GM18526 (cell line): Measurements from ENCODE around the gene GRIK3.

Experiments used
- POLR2A ChIP-seq: IDR thresholded peaks from 3 replicates; pipeline ENCODE4 v1.6.1; 2011; ENCODE audit not compliant: insufficient read length; ENCODE audit errors: extremely low read depth

The GRIK3 gene

GRCh38 chr1:36994868-36995267 lies 39.4 kb downstream of the GRIK3 start:
- TF ChIP-seq POLR2A, result no peak

DNA sequence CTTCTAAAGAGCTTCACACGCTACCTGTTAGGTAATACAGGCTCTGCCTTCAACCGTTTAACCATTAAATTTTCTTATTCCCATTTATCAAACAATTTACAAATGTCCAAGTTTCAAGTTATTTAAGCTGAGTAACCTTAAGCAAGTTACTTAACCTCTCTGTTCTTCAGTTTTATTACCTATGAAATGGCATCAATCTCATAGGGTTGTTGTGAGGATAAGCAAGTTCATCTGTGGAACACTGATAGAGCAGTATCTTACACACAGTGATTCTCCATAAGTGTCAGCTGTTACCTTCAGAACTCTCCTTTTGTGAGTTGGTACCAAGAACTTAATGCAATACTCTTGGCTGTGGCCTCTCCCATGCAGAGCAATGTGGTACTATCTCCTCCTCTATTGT lies 40.0 kb downstream of the GRIK3 start:
- no peak for TF ChIP-seq POLR2A

GRCh38 chr1:36992139-36992943 lies 42.0 kb downstream of the GRIK3 start:
- TF ChIP-seq POLR2A, result no peak

DNA sequence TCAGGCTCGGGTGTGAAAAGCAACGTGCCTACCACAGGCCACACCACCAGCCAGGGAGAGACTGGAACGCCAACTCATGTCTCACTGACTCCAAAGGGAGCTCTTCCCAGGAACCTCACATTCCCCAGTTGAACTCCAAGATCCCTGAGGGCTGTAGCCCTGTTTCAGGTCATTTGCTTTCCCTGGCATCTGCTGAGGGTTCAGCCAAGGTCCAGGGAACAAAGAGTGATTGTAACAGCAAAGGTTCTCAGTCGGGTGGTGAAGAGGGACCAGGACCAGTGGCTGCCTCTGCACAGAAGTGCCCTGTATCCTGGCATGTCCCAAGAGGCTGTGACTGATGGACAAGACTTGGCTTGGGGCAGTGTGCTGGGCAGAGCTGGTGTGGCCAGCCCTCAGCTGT lies 42.8 kb downstream of the GRIK3 start:
- no peak for TF ChIP-seq POLR2A

DNA sequence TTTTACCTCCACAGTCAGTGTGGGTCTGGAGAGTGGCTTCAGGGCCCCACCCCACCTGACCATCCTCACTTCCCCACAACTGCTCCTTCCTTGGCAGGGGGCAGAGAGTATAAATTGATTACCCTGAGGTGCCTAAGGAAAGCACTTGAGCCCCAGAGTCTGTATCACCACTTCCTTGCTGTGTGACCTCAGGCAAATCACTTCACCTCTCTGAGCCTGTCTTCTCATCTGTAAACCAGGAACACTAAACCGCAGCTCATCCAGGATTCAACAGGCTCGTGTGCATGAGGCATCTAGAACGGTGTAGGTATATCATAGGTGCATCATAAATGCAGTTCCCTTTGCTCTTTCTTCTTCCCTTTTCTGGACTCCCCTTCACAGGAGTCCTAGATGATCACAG lies 43.4 kb downstream of the GRIK3 start:
- no peak for TF ChIP-seq POLR2A

DNA sequence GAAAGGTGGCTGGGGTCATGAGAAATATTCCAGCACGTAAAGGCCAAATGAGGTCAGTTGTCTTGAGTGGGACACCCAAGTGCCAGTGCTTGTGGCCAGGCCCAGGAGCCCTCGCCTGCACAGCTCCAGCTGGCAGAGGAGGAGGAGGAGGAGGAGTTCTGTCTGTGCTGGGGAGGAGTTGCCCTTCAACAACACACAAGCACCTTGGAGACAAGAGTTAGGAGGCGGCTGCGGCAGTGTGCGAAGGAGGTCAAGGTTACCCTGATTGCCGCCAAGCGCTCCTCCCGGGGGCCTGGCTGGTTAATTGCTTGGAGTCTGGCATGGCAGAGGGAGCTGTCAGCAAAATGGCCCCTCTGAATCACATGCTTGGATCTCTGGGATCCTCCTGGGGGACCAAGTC lies 45.1 kb downstream of the GRIK3 start:
- TF ChIP-seq POLR2A, result no peak

DNA sequence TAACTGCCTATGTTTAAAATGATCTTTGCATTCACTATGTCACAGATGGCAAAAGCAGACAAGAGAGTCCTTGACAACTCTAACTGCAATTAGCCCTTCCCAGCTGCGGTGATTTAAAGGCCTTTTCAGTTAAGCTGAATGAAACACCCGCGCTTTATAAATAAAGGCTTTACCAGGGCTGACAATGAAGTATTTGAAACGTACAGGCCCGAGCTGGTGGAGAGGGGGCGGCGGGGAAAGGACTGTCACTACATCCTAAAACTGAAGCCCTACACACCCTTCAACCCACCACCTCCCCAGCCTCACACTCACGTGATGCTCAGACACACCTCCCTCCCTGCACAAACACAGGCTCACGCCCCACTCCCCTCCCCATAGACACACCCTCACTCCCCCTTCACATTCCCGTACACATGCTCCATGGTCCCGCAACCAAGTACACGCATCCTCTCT lies 45.5 kb downstream of the GRIK3 start:
- no peak for TF ChIP-seq POLR2A

GRCh38 chr1:36988321-36988720 lies 46.0 kb downstream of the GRIK3 start:
- TF ChIP-seq POLR2A, result no peak

GRCh38 chr1:36987276-36987675 lies 47.0 kb downstream of the GRIK3 start:
- no peak for TF ChIP-seq POLR2A

DNA sequence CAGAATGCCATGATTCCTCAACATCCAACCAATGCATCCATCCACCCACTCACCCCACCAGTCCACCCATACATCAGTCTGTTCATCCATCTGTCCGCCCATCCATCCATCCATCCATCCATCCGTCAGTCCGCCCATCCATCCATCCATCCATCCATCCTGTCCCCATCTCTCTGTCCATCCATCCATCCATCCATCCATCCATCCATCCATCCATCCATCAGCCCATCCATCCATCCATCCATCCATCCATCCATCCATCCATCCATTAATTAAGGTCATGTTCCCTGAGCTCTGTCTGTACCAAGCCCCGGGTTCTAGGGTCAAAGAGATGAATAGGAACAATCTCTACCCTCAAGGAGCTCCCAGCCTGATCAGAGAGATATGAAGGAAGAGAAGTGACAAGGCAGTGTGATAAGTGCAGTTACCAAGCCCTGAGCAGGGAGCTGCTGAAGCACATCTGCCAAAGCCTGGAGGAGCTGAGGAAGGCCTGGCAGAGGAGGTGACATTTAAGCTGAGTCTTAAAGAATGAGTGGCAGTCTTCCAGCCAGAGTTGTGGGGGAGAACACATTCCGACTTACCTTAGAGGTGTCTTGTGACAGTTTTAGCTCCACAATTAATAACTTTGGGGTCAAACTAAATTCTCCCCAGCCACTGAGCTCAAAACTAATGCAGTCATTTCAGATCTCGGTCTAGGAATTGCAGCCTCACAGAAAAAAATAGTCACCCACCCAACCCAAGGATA lies 47.9 kb downstream of the GRIK3 start:
- TF ChIP-seq POLR2A, result no peak

DNA sequence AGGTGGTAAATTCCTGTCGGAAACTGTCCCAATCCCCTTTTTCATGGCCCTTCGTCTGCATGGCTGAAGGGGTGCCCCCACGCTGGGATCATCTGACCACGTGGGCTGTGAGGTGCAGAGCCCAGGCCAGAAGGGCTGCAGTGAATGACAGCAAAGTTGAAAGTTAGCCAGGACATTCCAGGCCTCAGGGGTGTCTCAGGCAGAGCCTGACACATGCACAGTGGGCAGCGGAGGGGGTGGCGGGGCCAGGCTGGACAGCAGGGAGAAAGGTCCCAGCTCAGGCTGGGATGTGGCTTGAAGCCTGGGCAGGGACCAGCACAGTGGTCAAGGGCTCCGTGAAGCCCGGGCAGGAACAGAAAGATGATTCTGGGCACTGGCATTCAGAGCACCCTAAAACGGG lies 49.6 kb downstream of the GRIK3 start:
- TF ChIP-seq POLR2A, result no peak

- TF ChIP-seq POLR2A, result no peak
These were observed 50.3 kb downstream of the GRIK3 start for GRCh38 chr1:36984026-36984425.

GRCh38 chr1:36982709-36983108 lies 51.6 kb downstream of the GRIK3 start:
- TF ChIP-seq POLR2A, result no peak

DNA sequence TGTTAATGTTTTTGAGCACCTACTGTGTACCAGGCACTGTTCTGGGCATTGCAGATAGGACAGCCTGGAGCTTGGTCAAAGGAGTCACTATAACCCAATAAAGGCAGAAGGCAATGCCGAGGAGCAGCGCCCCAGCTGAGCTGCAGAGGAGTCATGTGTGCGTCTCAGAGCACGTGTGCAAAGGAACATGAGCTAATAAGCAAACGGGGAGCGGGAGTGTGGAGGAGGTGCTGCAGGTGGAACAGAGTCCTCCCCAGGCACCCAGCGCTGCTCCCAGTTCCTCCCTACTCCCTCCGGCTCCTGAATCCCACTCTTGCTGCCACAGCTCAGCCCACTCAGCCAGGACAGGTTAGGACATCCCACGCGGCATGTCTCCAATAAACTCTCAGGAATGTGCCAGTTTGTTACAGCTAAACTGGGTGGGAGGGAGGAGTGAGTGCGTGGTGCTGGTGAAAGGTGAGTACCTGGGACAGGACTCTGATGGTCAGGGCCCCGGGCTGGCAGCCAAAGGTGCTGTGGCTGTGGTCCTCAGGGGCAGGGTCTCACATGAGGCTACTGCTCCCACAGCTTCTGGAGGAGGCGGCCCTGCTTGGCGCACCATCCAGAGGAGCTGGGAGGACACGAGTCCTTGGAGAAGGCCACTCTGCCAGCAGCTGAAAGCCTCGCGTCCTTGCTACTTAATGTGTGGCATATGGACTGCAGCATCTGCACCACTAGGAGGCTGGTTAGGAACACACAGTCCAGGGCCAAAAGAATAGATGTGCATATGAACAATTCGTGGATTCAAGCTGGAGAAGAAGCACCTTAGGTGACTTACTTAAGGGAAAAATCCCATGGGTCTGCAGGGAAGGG lies 52.3 kb downstream of the GRIK3 start:
- TF ChIP-seq POLR2A, result no peak

- TF ChIP-seq POLR2A, result no peak
These were observed 53.2 kb downstream of the GRIK3 start for GRCh38 chr1:36981126-36981525.
